Hepatocyte (in vitro differentiated cells): ENCODE measurements around the gene LRRC32. TPM values are rescaled to one million over a fixed set of nuclear protein-coding genes. Genes with fewer than 3 reads are reported as not detected.

ENCODE experiments used
- DNase-seq: peaks from one replicate; pipeline ENCODE4 v3.0.0-alpha.2; 2016; ENCODE audit warnings: low spot score
- H2AFZ ChIP-seq: fragments of 200-600 bp; sonication (generic); 2 replicates; pipeline ENCODE4 v1.6.0; 2016; ENCODE audit warnings: antibody characterized with exemption, mild to moderate bottlenecking
- H3K27ac ChIP-seq: fragments of 200-600 bp; sonication (generic); 2 replicates; pipeline ENCODE4 v1.5.1; 2016; ENCODE audit warnings: mild to moderate bottlenecking
- H3K27me3 ChIP-seq: fragments of 200-600 bp; sonication (generic); 2 replicates; pipeline ENCODE4 v1.6.1; 2016
- H3K36me3 ChIP-seq: fragments of 200-600 bp; sonication (generic); replicated peaks from 2 replicates; pipeline ENCODE4 v1.5.1; 2016; ENCODE audit warnings: low read depth; ENCODE audit not compliant: insufficient read depth
- H3K4me1 ChIP-seq: fragments of 200-600 bp; sonication (generic); 2 replicates; pipeline ENCODE4 v1.5.1; 2016; ENCODE audit warnings: mild to moderate bottlenecking, moderate library complexity; ENCODE audit not compliant: insufficient read depth
- H3K4me2 ChIP-seq: fragments of 200-600 bp; sonication (generic); 2 replicates; pipeline ENCODE4 v1.6.0; 2016
- H3K4me3 ChIP-seq: fragments of 200-600 bp; sonication (generic); 2 replicates; pipeline ENCODE4 v1.5.1; 2016; ENCODE audit warnings: mild to moderate bottlenecking
- H3K79me2 ChIP-seq: fragments of 200-600 bp; sonication (generic); 2 replicates; pipeline ENCODE4 v1.6.0; 2017; ENCODE audit warnings: mild to moderate bottlenecking
- H3K9me2 ChIP-seq: fragments of 200-600 bp; sonication (generic); replicated peaks from 2 replicates; pipeline ENCODE4 v1.6.0; 2017; ENCODE audit warnings: mild to moderate bottlenecking; ENCODE audit not compliant: insufficient read depth
- H3K9me3 ChIP-seq: fragments of 200-600 bp; sonication (generic); 2 replicates; pipeline ENCODE4 v1.5.1; 2016; ENCODE audit warnings: low read depth, mild to moderate bottlenecking
- H4K20me1 ChIP-seq: fragments of 200-600 bp; sonication (generic); 2 replicates; pipeline ENCODE4 v1.6.0; 2016; ENCODE audit warnings: mild to moderate bottlenecking; ENCODE audit not compliant: insufficient read depth, poor library complexity, severe bottlenecking
- CTCF ChIP-seq: fragments of 200-600 bp; sonication (generic); IDR thresholded peaks from 2 replicates; pipeline ENCODE4 v1.5.1; 2016; ENCODE audit warnings: antibody characterized with exemption, mild to moderate bottlenecking; ENCODE audit not compliant: poor library complexity
- EZH2 ChIP-seq: fragments of 200-600 bp; sonication (generic); IDR thresholded peaks from 2 replicates; pipeline ENCODE4 v1.6.1; 2016; ENCODE audit warnings: antibody characterized with exemption, mild to moderate bottlenecking, borderline replicate concordance
- EZH2phosphoT487 ChIP-seq: fragments of 200-600 bp; sonication (generic); IDR thresholded peaks from one replicate; pipeline ENCODE4 v1.6.1; 2018; ENCODE audit warnings: antibody characterized with exemption, mild to moderate bottlenecking, low read depth, moderate library complexity; ENCODE audit not compliant: unreplicated experiment, severe bottlenecking
- WGBS: methylation state at CpG from one replicate; pipeline ENCODE4 v1.1.6; 2016; ENCODE audit warnings: low lambda C conversion rate; ENCODE audit errors: missing lambda C conversion rate; 5-methylcytosine and 5-hydroxymethylcytosine counted together
- polyA plus RNA-seq: library from polyadenylated mRNA; unstranded; fragments of >200 nt; fragmentation: Nextera tagmentation; extraction: Ambion mirVana; gene quantifications from 2 replicates; pipeline ENCODE4 v1.2.1, GENCODE V29; 2016
- total RNA-seq: library from RNA; depleted of rRNA; stranded (reverse); fragments of >200 nt; gene quantifications from 2 replicates; pipeline ENCODE4 v1.2.3, GENCODE V29; 2014

The LRRC32 gene
- total and polyA plus RNA-seq, 2 experiments from 2014 or later, result 25.5 to 75.2 TPM

GRCh38 chr11:76672431-76673175 lies 2.1 kb upstream of the LRRC32 start:
- Histone ChIP-seq H3K36me3 (no peaks in the 10 kb centered on the region), H3K79me2 (peaks cover 18% of the 10 kb centered on the region), H3K27me3 (peaks cover 4% of the 10 kb centered on the region), H3K9me3 (no peaks in the 10 kb centered on the region), H4K20me1 (no peaks in the 10 kb centered on the region), H2AFZ (no peak overlapping the region), H3K9me2 (no peaks in the 10 kb centered on the region), H3K27ac (no peak overlapping the region), H3K4me2 (no peak overlapping the region), H3K4me1 (no peaks in the 10 kb centered on the region), H3K4me3 (no peak overlapping the region)
- TF ChIP-seq CTCF, result no peak
- DNase-seq, result no peak
- 82% methylated on average over 11 of the region's 14 CpGs for WGBS

GRCh38 chr11:76671626-76672309 lies 1.2 kb upstream of the LRRC32 start:
- no peak for TF ChIP-seq EZH2
- no peak for TF ChIP-seq CTCF
- no peak for TF ChIP-seq EZH2phosphoT487
- H3K36me3 ChIP-seq, result no peaks in the 10 kb centered on the region
- 95% methylated on average over 5 of the region's 5 CpGs for WGBS
- no peak overlapping the region for H2AFZ ChIP-seq
- no peaks in the 10 kb centered on the region for H3K9me2 ChIP-seq
- no peak for DNase-seq
- no peaks in the 10 kb centered on the region for H3K9me3 ChIP-seq
- H3K4me2 ChIP-seq, result no peak overlapping the region
- peaks cover 22% of the 10 kb centered on the region for H3K79me2 ChIP-seq
- H3K27me3 ChIP-seq, result peaks cover 4% of the 10 kb centered on the region
- no peak overlapping the region for H3K4me3 ChIP-seq
- H3K4me1 ChIP-seq, result no peaks in the 10 kb centered on the region
- H4K20me1 ChIP-seq, result no peaks in the 10 kb centered on the region
- H3K27ac ChIP-seq, result no peak overlapping the region

GRCh38 chr11:76671237-76671592 lies 668 bp upstream of the LRRC32 start:
- Histone ChIP-seq H3K27ac (no peak overlapping the region), H4K20me1 (no peaks in the 10 kb centered on the region), H3K4me1 (no peaks in the 10 kb centered on the region), H3K27me3 (peaks cover 4% of the 10 kb centered on the region), H3K4me2 (peak overlapping the region; percentile 98), H3K4me3 (peak overlapping the region; percentile 85), H3K79me2 (peaks cover 22% of the 10 kb centered on the region), H3K9me3 (no peaks in the 10 kb centered on the region), H3K36me3 (no peaks in the 10 kb centered on the region), H2AFZ (peak overlapping the region; percentile 74), H3K9me2 (no peaks in the 10 kb centered on the region)
- 34% methylated on average over 8 of the region's 8 CpGs for WGBS
- TF ChIP-seq CTCF (no peak), EZH2phosphoT487 (no peak), EZH2 (no peak)
- no peak for DNase-seq
